GM21825 (cell line): Measurements from ENCODE around the gene ZPBP.

Source experiments
- ATAC-seq: cut with Tn5 transposase; IDR thresholded peaks from one replicate; pipeline ENCODE4 v1.9.1; 2021; ENCODE audit warnings: mild to moderate bottlenecking, moderate library complexity; ENCODE audit not compliant: unreplicated experiment

Gene ZPBP

DNA sequence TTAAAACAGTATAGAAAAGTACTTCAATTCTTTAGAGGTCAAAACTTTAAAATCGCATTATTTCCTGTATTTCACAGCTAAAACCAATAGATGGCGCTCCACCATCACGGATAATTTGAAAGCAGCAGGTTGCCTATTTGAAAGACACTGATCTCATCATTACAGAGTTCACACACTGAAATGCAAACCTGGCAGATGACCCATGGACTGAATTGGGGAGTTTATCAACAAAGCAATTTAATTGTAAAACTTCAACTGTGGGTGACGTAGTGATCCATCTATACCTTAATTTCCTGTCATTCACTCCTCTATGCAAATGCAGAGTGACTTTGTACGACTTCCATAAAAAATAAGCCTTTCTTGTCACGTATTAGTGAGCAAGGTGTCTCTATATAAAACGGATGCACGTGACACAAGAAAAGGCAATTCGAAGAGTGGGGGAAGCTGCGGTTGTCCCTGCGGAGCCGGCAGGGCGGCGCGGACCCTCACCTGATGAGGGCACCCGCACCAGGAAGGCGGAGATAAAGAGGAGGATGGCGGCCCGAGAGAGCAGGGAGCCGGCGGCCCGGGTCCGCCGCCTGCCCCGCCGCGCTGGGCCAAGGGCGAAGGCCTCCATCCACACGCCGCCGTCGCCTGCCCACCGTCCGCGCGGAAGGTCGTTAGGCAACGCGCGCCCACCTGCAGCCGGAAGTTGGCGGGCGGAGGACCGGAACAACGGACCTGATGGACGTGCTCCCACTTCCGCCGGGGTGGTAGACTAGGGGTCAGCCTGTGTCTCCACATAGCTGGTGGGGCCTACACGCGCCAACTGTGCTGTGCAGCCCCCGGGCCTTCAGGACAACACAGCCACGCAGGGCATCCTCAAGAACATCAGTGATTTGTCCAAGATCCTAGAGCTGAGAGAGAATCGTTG lies at the start of gene ZPBP:
Gene ZPBP (minus strand): TSS at position 668 of the 913 bp plus-strand sequence. CDS start 52 bp downstream, at position 616.
- peak; percentile 73 for ATAC-seq

DNA sequence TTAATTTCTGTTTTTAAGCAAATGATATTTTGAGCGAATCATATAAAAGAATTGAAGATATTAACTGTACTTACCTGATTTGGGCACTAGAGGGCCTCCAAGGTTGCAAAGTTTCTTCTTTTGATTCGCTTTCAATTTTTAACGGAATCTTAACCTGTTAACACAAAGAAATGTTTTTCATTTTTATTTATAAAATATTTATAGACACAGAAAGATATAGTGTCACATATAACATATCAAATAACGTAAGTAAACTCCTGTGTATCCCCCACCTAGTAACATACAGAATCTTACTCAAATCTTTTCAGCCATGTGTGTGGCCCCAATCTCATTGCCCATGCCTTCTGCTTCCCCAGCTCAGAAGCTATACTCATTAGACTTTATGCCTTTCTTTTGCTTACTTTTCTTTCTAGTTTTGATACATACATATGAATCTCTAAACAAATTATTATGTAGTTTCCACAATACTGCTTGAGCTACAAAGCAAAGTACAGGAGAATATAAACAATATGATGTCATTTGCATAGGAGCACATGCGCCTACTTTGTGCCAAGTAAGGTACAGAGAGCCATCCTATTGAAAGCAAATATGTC lies 49.5 kb upstream of the ZPBP start:
- no peak for ATAC-seq

DNA sequence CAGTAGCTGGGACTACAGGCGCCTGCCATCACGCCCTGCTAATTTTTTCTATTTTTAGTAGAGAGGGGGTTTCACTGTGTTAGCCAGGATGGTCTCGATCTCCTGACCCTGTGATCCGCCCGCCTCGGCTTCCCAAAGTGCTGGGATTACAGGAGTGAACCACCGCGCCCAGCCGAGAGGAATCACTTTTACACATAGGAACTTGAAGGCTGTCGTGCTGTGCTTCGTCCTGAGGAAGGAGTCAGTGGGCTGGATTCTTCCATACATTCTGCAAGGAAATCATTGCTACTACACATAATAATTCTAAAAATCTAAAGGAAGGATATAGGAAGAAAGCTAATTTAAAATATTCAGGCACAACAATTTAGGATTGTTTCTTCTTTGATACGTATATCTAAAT lies 48.8 kb upstream of the ZPBP start:
- no peak for ATAC-seq

- no peak for ATAC-seq
Observed at GRCh38 chr7:50141131-50141530, 48.1 kb upstream of the ZPBP start.

DNA sequence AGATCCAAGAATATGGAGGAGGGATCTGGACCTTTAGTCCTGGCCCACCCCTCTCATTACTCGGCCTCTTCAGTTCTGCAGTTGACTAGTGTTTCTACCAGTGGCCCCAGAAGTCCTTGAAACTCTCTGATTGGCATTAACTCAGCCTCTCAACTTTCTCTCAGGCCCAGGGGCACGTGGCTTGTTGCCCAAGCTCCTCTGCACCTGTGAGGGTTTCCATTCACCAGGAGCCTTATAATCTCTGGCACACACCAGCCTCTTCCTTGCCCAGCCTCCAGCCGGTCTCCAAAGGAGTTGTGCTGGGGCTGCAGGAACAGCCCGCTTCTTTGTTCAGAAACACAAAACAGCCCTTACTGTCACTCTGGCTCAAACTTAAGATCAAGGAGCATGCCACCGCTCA lies 47.6 kb upstream of the ZPBP start:
- ATAC-seq: no peak

GRCh38 chr7:50138101-50138500 lies 45.1 kb upstream of the ZPBP start:
- ATAC-seq: no peak

DNA sequence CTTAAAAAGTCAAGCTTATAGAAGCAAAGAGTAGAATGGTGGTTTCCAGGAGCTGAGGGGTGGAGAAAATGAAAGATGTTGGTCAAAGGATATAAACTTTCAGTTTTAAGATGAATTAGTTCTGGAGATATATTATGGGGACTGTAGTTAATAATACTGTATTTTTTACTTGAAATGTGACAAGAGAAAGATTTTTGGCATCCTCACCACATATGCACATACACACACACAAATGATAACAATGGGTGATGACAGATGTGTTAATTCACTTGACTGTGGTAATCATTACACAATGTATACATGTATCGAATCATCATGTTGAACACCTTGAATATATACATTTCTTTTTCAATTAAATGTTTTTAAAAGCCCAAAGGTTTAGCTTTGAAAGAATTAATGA lies 32.7 kb upstream of the ZPBP start:
- no peak for ATAC-seq

GRCh38 chr7:50121286-50121685 lies 28.2 kb upstream of the ZPBP start:
- peak; percentile 72 for ATAC-seq

- peak; percentile 68 for ATAC-seq
Observed at GRCh38 chr7:50119815-50120637, 27.0 kb upstream of the ZPBP start.

GRCh38 chr7:50112250-50112649 lies 19.2 kb upstream of the ZPBP start:
- no peak for ATAC-seq

- no peak for ATAC-seq
Observed at GRCh38 chr7:50101873-50102272, 8.8 kb upstream of the ZPBP start.

GRCh38 chr7:50095634-50096033 lies 2.6 kb upstream of the ZPBP start:
- no peak for ATAC-seq

DNA sequence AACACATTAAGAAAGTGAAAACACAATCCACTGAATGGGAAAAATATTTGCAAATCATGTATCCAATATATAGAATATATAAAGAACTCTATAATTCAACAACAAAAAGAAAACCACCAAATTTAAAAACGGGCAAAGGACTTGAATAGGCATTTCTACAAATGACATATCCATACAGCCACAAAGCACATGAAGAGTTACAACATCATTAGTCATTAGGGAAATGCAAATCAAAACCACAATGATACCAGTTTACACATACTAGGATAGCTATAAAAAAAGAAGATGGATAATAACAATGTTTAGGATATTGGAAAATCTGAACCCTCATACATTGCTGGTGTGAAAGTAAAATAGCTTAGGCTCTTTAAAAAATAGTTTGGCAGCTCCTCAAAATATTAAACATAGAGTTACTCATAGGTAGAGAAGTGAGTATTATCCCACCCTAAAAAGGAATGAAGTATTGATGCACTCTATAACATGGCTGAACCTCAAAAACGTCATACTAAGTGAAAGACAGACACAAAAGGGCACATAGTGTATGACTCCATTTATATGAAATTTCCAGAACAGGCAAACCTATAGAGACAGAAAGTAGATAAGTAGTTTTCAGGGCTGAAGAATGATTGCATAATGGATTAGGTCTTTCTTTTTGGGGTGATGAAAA lies 4.5 kb downstream of the ZPBP start:
- no peak for ATAC-seq

- no peak for ATAC-seq
Observed at GRCh38 chr7:50085344-50085743, 7.7 kb downstream of the ZPBP start.

- no peak for ATAC-seq
Observed at GRCh38 chr7:50073093-50073492, 20.0 kb downstream of the ZPBP start.

DNA sequence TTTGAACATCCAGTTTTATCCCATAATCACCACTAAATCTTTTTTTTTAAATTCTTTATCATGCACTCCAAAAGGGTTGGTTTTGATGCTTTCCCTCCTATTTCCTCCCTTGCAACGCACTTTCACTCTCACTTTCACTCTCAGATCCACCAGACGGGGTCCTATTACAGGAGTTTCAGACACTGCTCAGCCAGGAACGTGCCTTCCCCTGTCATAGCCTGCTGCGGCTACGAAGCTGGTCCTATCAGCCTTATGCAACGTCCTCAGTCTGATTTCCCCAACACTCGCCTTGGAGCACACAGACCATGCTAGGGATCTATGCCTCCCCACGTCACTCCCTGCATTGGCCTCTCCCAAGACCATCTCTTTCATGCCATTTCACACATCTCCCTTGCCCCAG lies 23.4 kb downstream of the ZPBP start:
- peak; percentile 73 for ATAC-seq

GRCh38 chr7:50068850-50069551 lies 24.0 kb downstream of the ZPBP start:
- peak; percentile 59 for ATAC-seq

DNA sequence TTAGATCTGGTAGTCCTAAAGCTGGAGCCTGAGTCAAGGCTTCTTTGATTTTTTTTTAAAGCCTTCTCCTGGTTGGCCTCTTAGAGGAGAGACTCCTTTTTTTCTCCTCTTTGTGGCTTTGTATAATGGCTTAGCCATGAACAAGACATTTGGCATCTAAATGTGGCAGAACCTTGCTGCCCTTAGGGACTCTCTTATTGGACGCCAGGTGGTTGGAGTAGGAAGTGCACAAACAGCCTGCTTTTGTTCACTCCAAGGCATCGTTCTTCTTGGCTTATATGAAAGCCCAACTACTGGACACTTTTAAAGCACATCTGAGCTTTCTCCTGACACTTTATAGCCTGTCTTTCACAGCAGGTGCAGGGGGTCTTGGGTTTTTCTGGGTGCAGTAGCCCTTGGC lies 25.0 kb downstream of the ZPBP start:
- no peak for ATAC-seq

DNA sequence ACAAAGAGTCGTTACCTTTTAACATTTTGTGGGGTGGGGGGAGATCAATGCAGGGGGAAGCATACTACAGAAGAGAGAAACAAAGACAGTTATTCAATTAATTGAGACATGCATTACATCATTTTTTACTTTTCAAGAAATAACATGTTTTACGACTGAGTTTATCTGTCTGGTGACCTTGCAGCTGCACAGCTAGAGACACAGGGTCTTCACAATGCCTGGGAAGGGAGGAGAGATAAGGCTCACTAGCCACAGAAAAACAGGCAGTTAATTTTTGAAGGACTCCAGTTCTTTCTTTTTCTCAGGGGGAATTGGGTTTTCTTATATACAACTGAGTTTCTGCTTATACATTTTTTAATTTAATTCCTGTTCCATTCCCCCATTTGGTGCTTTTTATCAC lies 30.1 kb downstream of the ZPBP start:
- ATAC-seq: no peak

DNA sequence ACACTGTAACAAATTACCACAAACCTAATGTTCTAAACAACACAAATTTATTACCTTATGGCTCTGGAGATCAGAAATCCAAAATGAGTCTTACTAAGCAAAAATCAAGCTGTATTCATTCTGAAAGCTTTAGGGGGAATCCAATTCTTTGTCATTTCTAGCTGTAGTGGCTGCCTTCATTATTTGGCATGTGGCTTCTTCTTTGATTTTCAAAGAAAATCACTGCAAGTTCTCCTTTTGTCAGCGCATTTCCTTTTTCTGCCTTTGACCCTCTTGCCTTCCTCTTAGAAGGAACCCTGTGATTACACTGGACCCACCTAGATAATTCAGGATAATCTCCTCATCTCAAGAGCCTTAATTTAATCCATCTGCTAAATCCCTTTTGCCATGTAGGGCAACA lies 36.9 kb downstream of the ZPBP start:
- ATAC-seq: no peak
